ENCODE measurements around the gene CDRT15L2. TPM values are rescaled to one million over a fixed set of nuclear protein-coding genes. Genes with fewer than 3 reads are reported as not detected.
"Not testable (repeated sequence)": the region's sequence is repeated elsewhere in the genome, so short reads cannot be mapped to it uniquely, and the experiment has no call there.

The CDRT15L2 gene
- not detected for total RNA-seq

- not testable (repeated sequence) for TF ChIP-seq CTCF (IDR thresholded peaks at IDR 0.05; ENCODE audit: low read depth)
Observed at GRCh38 chr17:20579424-20579823, at the start of gene CDRT15L2. TSS of gene CDRT15L2 (plus strand) at chr17:20579724. CDS start at chr17:20579744, 20 bp downstream.

GRCh38 chr17:20562587-20562986, 16.9 kb upstream of the CDRT15L2 start:
- TF ChIP-seq CTCF (IDR thresholded peaks at IDR 0.05; ENCODE audit: low read depth) = no peak

- no peak for TF ChIP-seq CTCF (IDR thresholded peaks at IDR 0.05; ENCODE audit: low read depth)
Observed at GRCh38 chr17:20565711-20566110, 13.8 kb upstream of the CDRT15L2 start.

- no peak for TF ChIP-seq CTCF (IDR thresholded peaks at IDR 0.05; ENCODE audit: low read depth)
Observed at GRCh38 chr17:20611309-20611708, 31.8 kb downstream of the CDRT15L2 start.

GRCh38 chr17:20612635-20613034, 33.1 kb downstream of the CDRT15L2 start:
- TF ChIP-seq CTCF (IDR thresholded peaks at IDR 0.05; ENCODE audit: low read depth) = no peak

- TF ChIP-seq CTCF (IDR thresholded peaks at IDR 0.05; ENCODE audit: low read depth) = no peak
Observed at GRCh38 chr17:20613248-20613647, 33.7 kb downstream of the CDRT15L2 start.

GRCh38 chr17:20613905-20614304, 34.4 kb downstream of the CDRT15L2 start:
- TF ChIP-seq CTCF (IDR thresholded peaks at IDR 0.05; ENCODE audit: low read depth) = no peak

Small RNA genes lying within 50 kb of the gene (small RNA-seq; reads per million reads assigned to genes)
- gene AC015818.1 (not detected), gene AC087499.1 (not detected), gene AC087499.3 (not detected)

Other genes starting within 250 kb of the CDRT15L2 start
- not detected for gene LGALS9B, start 112.2 kb upstream of the CDRT15L2 start, total RNA-seq

All from subcutaneous adipose tissue (tissue), 4 donors.